Panc1 (cell line): ENCODE results near the gene FBXL17.

Experiments
- CTCF ChIP-seq: fragments of 450-650 bp; IDR thresholded peaks from 2 replicates; pipeline ENCODE4 v1.5.1; 2017; ENCODE audit warnings: mild to moderate bottlenecking
- POLR2AphosphoS5 ChIP-seq: IDR thresholded peaks from 2 replicates; pipeline ENCODE4 v1.6.1; 2012; ENCODE audit warnings: mild to moderate bottlenecking, low read depth, low read length, moderate library complexity
- REST ChIP-seq, 2 experiments: IDR thresholded peaks; 2 replicates each; pipeline ENCODE4 v1.6.1; 2011 to 2012; ENCODE audit warnings: low read depth in 2 of 2, control low read depth in 1 of 2, low read length in 1 of 2, mild to moderate bottlenecking in 1 of 2, moderate library complexity in 1 of 2; ENCODE audit not compliant: insufficient read depth in 1 of 2

- TF ChIP-seq CTCF (no peak), POLR2AphosphoS5 (no peak), REST (IDR thresholded peaks at IDR 0.05; ENCODE audit: insufficient read depth in 1 of 2, low read depth in 2 of 2, low read length in 1 of 2) (no peak)
Measured at GRCh38 chr5:108001222-108001621, 380.7 kb downstream of the FBXL17 start.
